ENCODE measurements around the gene COMMD2.

- TF ChIP-seq CTCF (IDR thresholded peaks at IDR 0.05; ENCODE audit: low read depth, low read length, poor library complexity, severe bottlenecking) (no peak), EZH2phosphoT487 (IDR thresholded peaks at IDR 0.05; ENCODE audit: borderline replicate concordance, low read length) (no peak)
Measured at GRCh38 chr3:149781741-149782140, 29.5 kb upstream of the COMMD2 start.

All from DOHH2 (cell line).